ENCODE data around the gene TARS1. TPM values are rescaled to one million over a fixed set of nuclear protein-coding genes. Genes with fewer than 3 reads are reported as not detected.

Gene TARS1
- total RNA-seq, 2 experiments from 2014 or later = 101 to 105 TPM

DNA sequence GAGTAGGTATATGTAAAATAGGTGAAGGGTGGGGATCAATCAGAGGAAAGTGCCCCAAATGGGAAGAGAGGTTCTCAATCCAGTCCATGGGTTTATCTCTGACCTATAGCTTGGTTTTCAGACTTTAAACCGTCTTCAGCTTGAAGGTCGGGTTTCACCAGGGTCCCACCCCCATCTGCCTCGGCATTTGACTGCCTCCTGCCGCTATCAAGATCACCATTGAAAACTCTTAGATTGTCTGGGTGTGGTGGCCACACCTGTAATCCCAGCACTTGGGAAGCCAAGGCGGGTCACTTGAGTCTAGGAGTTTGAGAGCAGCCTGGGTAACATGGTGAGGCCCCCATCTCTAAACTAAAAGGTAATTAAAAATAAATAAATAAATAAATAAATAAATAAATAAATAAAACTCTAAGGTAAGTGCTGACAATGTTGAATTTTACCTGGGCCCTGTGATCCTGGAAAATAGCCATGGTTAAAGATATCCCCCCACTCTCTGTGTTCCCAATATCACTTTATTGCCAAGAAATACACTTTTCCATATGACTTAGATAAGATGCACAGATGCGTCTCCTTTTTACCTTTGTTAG, 48.8 kb downstream of the TARS1 start:
- no peak for DNase-seq (ENCODE audit: low spot score)
- CTCF ChIA-PET (ENCODE audit: unreplicated experiment) = no interaction called here
- Histone ChIP-seq H3K27ac (ENCODE audit: low read depth, low read length, poor library complexity, severe bottlenecking) (no peak overlapping the region), H3K4me2 (ENCODE audit: low read length) (no peak overlapping the region), H3K9me2 (ENCODE audit: insufficient read depth, low read length) (no peaks in the 10 kb centered on the region), H3K36me3 (ENCODE audit: insufficient read depth, low read length) (no peaks in the 10 kb centered on the region), H3K79me2 (ENCODE audit: insufficient read depth, low read depth, low read length) (no peaks in the 10 kb centered on the region), H2AFZ (ENCODE audit: low read length) (no peak overlapping the region), H3K9me3 (ENCODE audit: low read length) (no peaks in the 10 kb centered on the region), H3K4me1 (ENCODE audit: insufficient read depth, low read length, poor library complexity, severe bottlenecking) (no peaks in the 10 kb centered on the region), H3K4me3 (ENCODE audit: low read depth, low read length, poor library complexity, severe bottlenecking) (no peak overlapping the region), H4K20me1 (ENCODE audit: insufficient read depth, low read length) (no peaks in the 10 kb centered on the region)
- intact Hi-C loops (cut with micrococcal nuclease; ENCODE audit: unreplicated experiment) = no loop called here
- POLR2A ChIA-PET = no interaction called here
- BruUV-seq (replicated peaks) = no TSS peak
- TF ChIP-seq, protein P1, sequence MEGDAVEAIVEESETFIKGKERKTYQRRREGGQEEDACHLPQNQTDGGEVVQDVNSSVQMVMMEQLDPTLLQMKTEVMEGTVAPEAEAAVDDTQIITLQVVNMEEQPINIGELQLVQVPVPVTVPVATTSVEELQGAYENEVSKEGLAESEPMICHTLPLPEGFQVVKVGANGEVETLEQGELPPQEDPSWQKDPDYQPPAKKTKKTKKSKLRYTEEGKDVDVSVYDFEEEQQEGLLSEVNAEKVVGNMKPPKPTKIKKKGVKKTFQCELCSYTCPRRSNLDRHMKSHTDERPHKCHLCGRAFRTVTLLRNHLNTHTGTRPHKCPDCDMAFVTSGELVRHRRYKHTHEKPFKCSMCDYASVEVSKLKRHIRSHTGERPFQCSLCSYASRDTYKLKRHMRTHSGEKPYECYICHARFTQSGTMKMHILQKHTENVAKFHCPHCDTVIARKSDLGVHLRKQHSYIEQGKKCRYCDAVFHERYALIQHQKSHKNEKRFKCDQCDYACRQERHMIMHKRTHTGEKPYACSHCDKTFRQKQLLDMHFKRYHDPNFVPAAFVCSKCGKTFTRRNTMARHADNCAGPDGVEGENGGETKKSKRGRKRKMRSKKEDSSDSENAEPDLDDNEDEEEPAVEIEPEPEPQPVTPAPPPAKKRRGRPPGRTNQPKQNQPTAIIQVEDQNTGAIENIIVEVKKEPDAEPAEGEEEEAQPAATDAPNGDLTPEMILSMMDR (conservative IDR thresholded peaks at IDR 0.05; ENCODE audit: low read length) = no peak

DNA sequence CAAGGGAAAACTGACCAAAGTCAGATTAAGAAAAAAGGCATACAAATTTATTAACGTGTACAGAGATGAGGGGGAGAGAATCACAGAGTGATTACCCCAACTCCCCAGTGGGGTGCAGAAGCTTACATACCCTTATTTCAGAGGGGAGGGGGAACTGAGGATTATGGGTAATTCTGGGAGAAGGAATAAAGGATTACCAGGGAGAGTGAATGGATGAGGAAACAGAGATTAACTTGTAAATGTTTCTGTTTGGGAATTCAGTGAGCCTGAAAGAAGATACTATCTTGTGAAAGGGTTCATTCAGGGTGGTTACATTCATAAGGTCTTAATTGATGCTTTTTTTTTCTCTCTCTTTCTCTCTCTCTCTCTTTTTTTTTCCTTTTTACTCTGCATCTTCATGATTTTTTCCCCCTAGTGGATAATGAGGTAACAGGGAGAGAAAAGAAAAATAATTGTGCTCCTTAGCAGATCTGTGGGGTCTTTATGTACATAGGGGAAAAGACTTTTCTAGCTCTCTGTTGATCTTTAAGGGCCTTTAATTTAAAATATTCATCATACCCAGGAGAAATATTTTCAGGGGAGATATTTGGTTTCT, 49.4 kb downstream of the TARS1 start:
- intact Hi-C loops (cut with micrococcal nuclease; ENCODE audit: unreplicated experiment) = no loop called here
- no peaks in the 10 kb centered on the region for H4K20me1 ChIP-seq (ENCODE audit: insufficient read depth, low read length)
- no peak for TF ChIP-seq EZH2phosphoT487 (IDR thresholded peaks at IDR 0.05; ENCODE audit: borderline replicate concordance, low read depth, low read length)
- ChIA-PET POLR2A (interaction anchor here (1.1 kb wide), 1 partner anchor 41 kb away, joined by 3 read pairs; no protein-coding TSS in a partner anchor), CTCF (ENCODE audit: unreplicated experiment) (no interaction called here)
- H3K4me1 ChIP-seq (ENCODE audit: insufficient read depth, low read length, poor library complexity, severe bottlenecking) = no peaks in the 10 kb centered on the region
- no peak overlapping the region for H3K4me3 ChIP-seq (ENCODE audit: low read depth, low read length, poor library complexity, severe bottlenecking)
- no TSS peak for BruUV-seq (replicated peaks)
- H3K9me3 ChIP-seq (ENCODE audit: low read length) = no peaks in the 10 kb centered on the region
- no peak overlapping the region for H3K27ac ChIP-seq (ENCODE audit: low read depth, low read length, poor library complexity, severe bottlenecking)
- no peaks in the 10 kb centered on the region for H3K36me3 ChIP-seq (ENCODE audit: insufficient read depth, low read length)
- H3K9me2 ChIP-seq (ENCODE audit: insufficient read depth, low read length) = no peaks in the 10 kb centered on the region
- DNase-seq (ENCODE audit: low spot score) = no peak
- no peak overlapping the region for H3K4me2 ChIP-seq (ENCODE audit: low read length)
- no peak overlapping the region for H2AFZ ChIP-seq (ENCODE audit: low read length)
- H3K79me2 ChIP-seq (ENCODE audit: insufficient read depth, low read depth, low read length) = no peaks in the 10 kb centered on the region

DNA sequence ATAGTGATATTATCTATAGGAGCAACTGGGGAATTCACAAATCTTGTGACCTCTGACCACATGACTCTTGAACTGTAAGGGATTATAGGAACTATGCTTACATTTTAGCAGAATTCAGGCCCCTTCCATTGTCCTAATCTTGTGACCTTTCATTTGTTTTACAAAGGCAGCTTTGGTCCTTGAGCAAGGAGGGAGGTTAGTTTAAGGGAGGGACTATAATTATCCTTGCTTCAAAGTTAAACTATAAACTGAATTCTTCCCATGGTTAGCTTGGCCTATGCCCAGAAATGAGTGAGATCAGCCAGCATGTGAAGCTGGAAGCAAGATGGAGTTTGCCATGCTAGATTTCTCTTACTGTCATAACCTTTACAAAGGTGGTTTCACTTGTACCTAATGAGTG, 51.2 kb downstream of the TARS1 start:
- Histone ChIP-seq H3K4me2 (ENCODE audit: low read length) (no peak overlapping the region), H3K36me3 (ENCODE audit: insufficient read depth, low read length) (no peaks in the 10 kb centered on the region), H3K4me3 (ENCODE audit: low read depth, low read length, poor library complexity, severe bottlenecking) (no peak overlapping the region), H2AFZ (ENCODE audit: low read length) (no peak overlapping the region), H3K9me2 (ENCODE audit: insufficient read depth, low read length) (no peaks in the 10 kb centered on the region), H4K20me1 (ENCODE audit: insufficient read depth, low read length) (no peaks in the 10 kb centered on the region), H3K9me3 (ENCODE audit: low read length) (no peaks in the 10 kb centered on the region), H3K4me1 (ENCODE audit: insufficient read depth, low read length, poor library complexity, severe bottlenecking) (no peaks in the 10 kb centered on the region), H3K27ac (ENCODE audit: low read depth, low read length, poor library complexity, severe bottlenecking) (no peak overlapping the region), H3K79me2 (ENCODE audit: insufficient read depth, low read depth, low read length) (no peaks in the 10 kb centered on the region)
- TF ChIP-seq, protein P1 (conservative IDR thresholded peaks at IDR 0.05; ENCODE audit: low read length) = no peak
- no peak for TF ChIP-seq EZH2phosphoT487 (IDR thresholded peaks at IDR 0.05; ENCODE audit: borderline replicate concordance, low read depth, low read length)
- ChIA-PET POLR2A (no interaction called here), CTCF (ENCODE audit: unreplicated experiment) (no interaction called here)
- intact Hi-C loops (cut with micrococcal nuclease; ENCODE audit: unreplicated experiment) = no loop called here
- no peak for DNase-seq (ENCODE audit: low spot score)
- BruUV-seq (replicated peaks) = no TSS peak
